Ovary (tissue), 9 donors: ENCODE results near the gene C1orf87. TPM values are rescaled to one million over a fixed set of nuclear protein-coding genes. Genes with fewer than 3 reads are reported as not detected.
A peak's percentile ranks its signal among the peaks of the same experiment; 100 is the strongest.
"Not testable (repeated sequence)": the region's sequence is repeated elsewhere in the genome, so short reads cannot be mapped to it uniquely, and the experiment has no call there.

Experiments
- DNase-seq, 5 donors: peaks; one replicate each; pipeline ENCODE4 v3.0.0-alpha.2; 2019 to 2020
- H3K27ac ChIP-seq, 2 donors: fragments of 200-600 bp; one replicate each; pipeline versions ENCODE4 v1.5.1 to v1.8.0; 2019 to 2022
- H3K27me3 ChIP-seq: fragments of 200-600 bp; one replicate; pipeline ENCODE4 v1.8.0; 2022
- H3K36me3 ChIP-seq: fragments of 200-600 bp; sonication (generic); one replicate; pipeline ENCODE4 v1.5.1; 2019
- H3K4me1 ChIP-seq: one replicate; pipeline ENCODE4 v1.8.1; 2013; ENCODE audit warnings: mild to moderate bottlenecking, moderate library complexity; ENCODE audit not compliant: insufficient read depth
- H3K4me3 ChIP-seq: fragments of 200-600 bp; sonication (generic); one replicate; pipeline ENCODE4 v1.5.1; 2017
- H3K9me3 ChIP-seq, 2 donors: fragments of 200-600 bp in 1 of 2; sonication (generic) in 1 of 2; one replicate each; pipeline versions ENCODE4 v1.5.1 to v1.8.1; 2013 to 2019; ENCODE audit warnings: mild to moderate bottlenecking in 1 of 2, moderate library complexity in 1 of 2
- EP300 ChIP-seq: sonication (generic); formaldehyde crosslinking; IDR thresholded peaks from one replicate; pipeline ENCODE4 v1.6.1; 2017; ENCODE audit warnings: antibody characterized with exemption
- POLR2A ChIP-seq: fragments of 450-650 bp; IDR thresholded peaks from one replicate; pipeline ENCODE4 v1.6.1; 2017; ENCODE audit warnings: antibody characterized with exemption, mild to moderate bottlenecking, moderate library complexity
- WGBS, 3 donors: extraction: QIAGEN DNeasy Blood & Tissue Kit in 1 of 3; methylation state at CpG; one replicate each; pipeline versions ENCODE4 v1.1.5 to v1.1.7; 2013 to 2017; 5-methylcytosine and 5-hydroxymethylcytosine counted together
- intact Hi-C, 4 donors: fragments of 100-400 bp; cut with DNase I; formaldehyde crosslinking; loops; one replicate each; pipeline versions ENCODE4 v1.11.0 to v1.15.1; 2022 to 2023
- polyA plus RNA-seq, 2 donors: library from polyadenylated mRNA; stranded (reverse); fragments of 200-250 nt in 1 of 2; fragments of 350-450 nt in 1 of 2; fragmentation: Illumina TruSeq in 1 of 2; extraction: RNeasy Lipid Tissue Mini Kit (QIAGEN cat#74804) in 1 of 2; gene quantifications; one replicate each; pipeline ENCODE4 v1.2.3, GENCODE V29; 2013 to 2014
- total RNA-seq, 7 donors: library from RNA; depleted of rRNA in 2 of 7; stranded (reverse); fragments of >200 nt in 2 of 7; fragmentation: NEBNext Ultra II Directional in 3 of 7; extraction: Animal tissue kit (Norgen Biotek cat#: 25700) in 3 of 7; gene quantifications; one replicate each; pipeline versions ENCODE4 v1.1.0 to v1.2.4, GENCODE V29; 2016 to 2023
- TF ChIP-seq, protein P1 (sequence below), 3 donors: fragments of 450-650 bp in 2 of 3; fragments of 200-600 bp in 1 of 3; IDR thresholded peaks; one replicate each; pipeline versions ENCODE4 v1.5.1 to v1.8.0; 2016 to 2022; ENCODE audit warnings: antibody characterized with exemption in 3 of 3, mild to moderate bottlenecking in 1 of 3
- donor health status: DM: no; HTN: no; CAD: no; lungs with moderate emphysema.
- donor health status: DM: no; HTN: no; CAD: no.
- donor health status: Bipolar disorder and iron deficiency.
- donor health status: DM: yes; HTN: yes; CAD: no.
- donor health status: DM: no; HTN: no; CAD: no.
- donor health status: DM: yes; HTN: yes; CAD: no.

C1orf87 gene
- total and polyA plus RNA-seq, 9 donors, result 0.04 to 17.6 (median 0.72) TPM; not detected in 2

DNA sequence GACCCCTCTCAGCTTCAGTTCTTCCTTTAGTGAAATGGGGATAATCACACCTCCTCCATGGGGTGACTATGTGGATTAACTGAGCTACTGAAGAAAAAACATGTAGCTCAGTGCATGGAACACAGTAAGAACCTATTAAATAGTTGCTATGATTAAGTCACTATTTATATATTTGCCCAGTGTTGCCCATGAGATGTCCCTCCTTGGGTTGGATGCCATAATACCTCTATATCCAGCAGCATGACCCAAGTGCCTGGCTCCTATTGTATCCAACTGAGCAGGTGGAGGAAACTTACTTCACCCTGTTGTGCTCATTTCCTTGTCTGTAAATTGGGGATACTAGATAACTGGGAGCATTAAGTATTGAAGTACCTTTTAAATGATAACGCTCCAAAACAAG, 99.9 kb downstream of the C1orf87 start:
- Histone ChIP-seq H3K4me3 (no peak overlapping the region), H3K27me3 (no peaks in the 10 kb centered on the region), H3K4me1 (no peaks in the 10 kb centered on the region), H3K36me3 (no peaks in the 10 kb centered on the region), H3K27ac (no peak overlapping the region), H3K9me3 (no peaks in the 10 kb centered on the region)
- TF ChIP-seq, protein P1, sequence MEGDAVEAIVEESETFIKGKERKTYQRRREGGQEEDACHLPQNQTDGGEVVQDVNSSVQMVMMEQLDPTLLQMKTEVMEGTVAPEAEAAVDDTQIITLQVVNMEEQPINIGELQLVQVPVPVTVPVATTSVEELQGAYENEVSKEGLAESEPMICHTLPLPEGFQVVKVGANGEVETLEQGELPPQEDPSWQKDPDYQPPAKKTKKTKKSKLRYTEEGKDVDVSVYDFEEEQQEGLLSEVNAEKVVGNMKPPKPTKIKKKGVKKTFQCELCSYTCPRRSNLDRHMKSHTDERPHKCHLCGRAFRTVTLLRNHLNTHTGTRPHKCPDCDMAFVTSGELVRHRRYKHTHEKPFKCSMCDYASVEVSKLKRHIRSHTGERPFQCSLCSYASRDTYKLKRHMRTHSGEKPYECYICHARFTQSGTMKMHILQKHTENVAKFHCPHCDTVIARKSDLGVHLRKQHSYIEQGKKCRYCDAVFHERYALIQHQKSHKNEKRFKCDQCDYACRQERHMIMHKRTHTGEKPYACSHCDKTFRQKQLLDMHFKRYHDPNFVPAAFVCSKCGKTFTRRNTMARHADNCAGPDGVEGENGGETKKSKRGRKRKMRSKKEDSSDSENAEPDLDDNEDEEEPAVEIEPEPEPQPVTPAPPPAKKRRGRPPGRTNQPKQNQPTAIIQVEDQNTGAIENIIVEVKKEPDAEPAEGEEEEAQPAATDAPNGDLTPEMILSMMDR (IDR thresholded peaks at IDR 0.05), result no peak
- TF ChIP-seq POLR2A, result no peak
- no peak for TF ChIP-seq EP300
- WGBS, 3 donors, result 88 to 94% (median 89%) methylated on average over 1 of the region's 1 CpG
- no peak for DNase-seq
- intact Hi-C loops, result loop anchor here in 1 of 4 donors (10.0 kb wide), 1 partner anchor 1881 kb away; no protein-coding TSS in a partner anchor

DNA sequence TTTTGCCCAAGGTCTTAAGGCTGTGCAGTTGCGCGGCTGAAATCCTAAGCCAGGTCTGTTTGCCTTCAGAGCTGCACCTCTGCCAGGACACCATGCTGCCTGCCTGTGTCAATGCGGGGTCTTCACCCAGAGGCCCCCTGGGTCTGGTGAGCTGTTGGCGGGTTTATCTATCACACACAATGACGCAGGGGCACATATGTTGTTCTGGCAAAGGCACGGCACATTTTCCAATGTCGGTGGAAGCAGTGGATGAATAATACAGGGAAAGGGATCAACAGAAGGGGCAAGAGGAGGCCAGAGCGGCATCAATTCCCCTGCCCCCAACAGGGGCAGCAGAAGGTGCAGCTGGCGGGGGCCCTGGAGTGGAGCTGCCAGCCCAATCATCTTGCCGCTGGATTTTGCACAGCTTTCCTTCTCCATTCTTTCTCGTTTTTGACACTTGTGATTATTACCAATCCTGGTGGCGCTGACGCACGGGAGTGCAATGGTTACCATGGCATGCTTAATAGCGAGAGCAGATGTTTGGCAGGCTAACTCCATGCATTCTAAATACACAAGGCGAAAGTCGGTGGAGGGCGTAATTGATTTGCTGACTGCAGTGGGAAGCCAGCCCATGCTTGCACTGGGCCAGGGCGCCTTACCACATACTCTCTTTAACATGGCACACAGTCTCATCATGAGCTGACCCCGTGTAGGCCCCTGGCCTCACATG, 101.2 kb downstream of the C1orf87 start:
- H3K27ac ChIP-seq, result no peak overlapping the region
- 85 to 90% (median 89%) methylated on average over 20 of the region's 20 CpGs for WGBS, 3 donors
- TF ChIP-seq EP300 (no peak), POLR2A (no peak)
- TF ChIP-seq, protein P1 (IDR thresholded peaks at IDR 0.05), result no peak
- no peak for DNase-seq
- no peaks in the 10 kb centered on the region for H3K27me3 ChIP-seq
- no peaks in the 10 kb centered on the region for H3K36me3 ChIP-seq
- no peak overlapping the region for H3K4me3 ChIP-seq
- no peaks in the 10 kb centered on the region for H3K9me3 ChIP-seq
- no peaks in the 10 kb centered on the region for H3K4me1 ChIP-seq
- intact Hi-C loops, result loop anchor here in 1 of 4 donors (10.0 kb wide), 1 partner anchor 1882 kb away; no protein-coding TSS in a partner anchor

DNA sequence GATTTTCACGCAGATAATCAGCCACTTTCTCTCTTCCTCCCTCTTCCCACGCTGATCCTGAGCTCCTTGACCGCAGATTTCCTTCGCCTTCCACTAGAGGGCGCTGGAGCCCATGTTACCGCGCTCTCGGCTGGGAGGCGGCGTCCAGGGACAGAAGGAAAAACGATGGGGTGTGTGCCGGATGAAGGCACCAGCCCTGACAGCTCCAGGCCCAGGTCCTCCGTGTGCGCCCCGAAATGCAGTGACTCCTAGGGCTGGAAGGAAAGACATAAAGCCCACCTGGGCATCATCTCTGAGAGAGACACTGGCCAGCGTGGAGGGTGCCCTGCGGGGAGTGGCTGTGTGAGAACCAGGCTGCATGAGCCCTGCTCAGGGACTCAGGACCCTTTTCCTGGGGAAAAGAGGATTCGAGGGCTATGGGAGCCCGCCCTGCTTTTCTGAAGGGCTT, 102.1 kb downstream of the C1orf87 start:
- DNase-seq, result peak; percentile 42 to 76 (median 73)
- Histone ChIP-seq H3K9me3 (no peaks in the 10 kb centered on the region), H3K27me3 (no peaks in the 10 kb centered on the region), H3K36me3 (no peaks in the 10 kb centered on the region), H3K4me3 (no peak overlapping the region), H3K4me1 (no peaks in the 10 kb centered on the region), H3K27ac (no peak overlapping the region)
- TF ChIP-seq, protein P1 (IDR thresholded peaks at IDR 0.05), result peak; percentile 58 to 73 (median 70)
- TF ChIP-seq POLR2A, result no peak
- intact Hi-C loops, result loop anchor here in 1 of 4 donors (10.0 kb wide), 1 partner anchor 1883 kb away; no protein-coding TSS in a partner anchor
- 10 to 12% (median 12%) methylated on average over 19 of the region's 19 CpGs for WGBS, 3 donors

DNA sequence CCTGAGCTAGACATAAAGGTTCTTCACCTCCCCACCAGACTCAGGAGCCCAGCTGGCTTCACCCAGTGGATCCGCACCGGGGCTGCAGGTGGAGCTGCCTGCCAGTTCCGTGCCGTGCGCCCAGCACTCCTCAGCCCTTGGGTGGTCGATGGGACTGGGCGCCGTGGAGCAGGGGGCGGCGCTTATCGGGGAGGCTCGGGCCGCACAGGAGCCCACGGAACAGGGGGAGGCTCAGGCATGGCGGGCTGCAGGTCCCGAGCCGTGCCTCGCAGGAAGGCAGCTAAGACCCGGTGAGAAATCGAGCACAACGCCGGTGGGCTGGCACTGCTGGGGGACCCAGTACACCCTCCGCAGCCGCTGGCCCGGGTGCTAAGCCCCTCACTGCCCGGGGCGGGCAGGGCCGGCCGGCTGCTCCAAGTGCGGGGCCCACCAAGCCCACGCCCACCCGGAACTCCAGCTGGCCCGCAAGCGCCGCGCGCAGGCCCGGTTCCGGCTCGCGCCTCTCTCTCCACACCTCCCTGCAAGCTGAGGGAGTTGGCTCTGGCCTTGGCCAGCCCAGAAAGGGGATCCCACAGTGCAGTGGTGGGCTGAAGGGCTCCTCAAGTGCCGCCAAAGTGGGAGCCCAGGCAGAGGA, 103.9 kb downstream of the C1orf87 start:
- intact Hi-C loops, result loop anchor here in 1 of 4 donors (10.0 kb wide), 1 partner anchor 1885 kb away; no protein-coding TSS in a partner anchor
- WGBS, 3 donors, result 95 to 97% (median 97%) methylated on average over 37 to 42 of the region's 42 CpGs
- H3K36me3 ChIP-seq, H3K27me3 ChIP-seq, H3K9me3 ChIP-seq, H3K27ac ChIP-seq, DNase-seq, H3K4me3 ChIP-seq, H3K4me1 ChIP-seq: not testable (repeated sequence)

DNA sequence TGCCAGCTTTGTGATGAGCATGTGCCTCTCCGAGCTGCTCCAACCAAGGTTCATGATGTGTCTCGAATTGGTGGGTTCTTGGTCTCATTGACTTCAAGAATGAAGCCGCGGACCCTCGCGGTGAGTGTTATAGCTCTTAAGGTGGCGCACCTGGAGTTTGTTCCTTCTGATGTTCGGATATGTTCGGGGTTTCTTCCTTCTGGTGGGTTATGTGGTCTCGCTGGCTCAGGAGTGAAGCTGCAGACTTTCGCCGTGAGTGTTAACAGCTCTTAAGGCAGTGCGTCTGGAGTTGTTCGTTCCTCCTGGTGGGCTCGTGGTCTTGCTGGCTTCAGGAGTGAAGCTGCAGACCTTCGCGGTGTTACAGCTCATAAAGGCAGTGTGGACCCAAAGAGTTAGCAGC, 104.8 kb downstream of the C1orf87 start:
- DNase-seq, H3K9me3 ChIP-seq, H3K4me1 ChIP-seq, H3K27me3 ChIP-seq, H3K36me3 ChIP-seq, intact Hi-C loops, H3K4me3 ChIP-seq, H3K27ac ChIP-seq: not testable (repeated sequence)
- 87 to 94% (median 93%) methylated on average over 17 of the region's 17 CpGs for WGBS, 3 donors
